GM19240 (cell line): ENCODE measurements around the gene TMTC3.

ENCODE experiments used
- DNase-seq: peaks from one replicate; pipeline ENCODE4 v3.0.0; 2011; ENCODE audit warnings: low spot score; ENCODE audit not compliant: insufficient read length

TMTC3 gene

DNA sequence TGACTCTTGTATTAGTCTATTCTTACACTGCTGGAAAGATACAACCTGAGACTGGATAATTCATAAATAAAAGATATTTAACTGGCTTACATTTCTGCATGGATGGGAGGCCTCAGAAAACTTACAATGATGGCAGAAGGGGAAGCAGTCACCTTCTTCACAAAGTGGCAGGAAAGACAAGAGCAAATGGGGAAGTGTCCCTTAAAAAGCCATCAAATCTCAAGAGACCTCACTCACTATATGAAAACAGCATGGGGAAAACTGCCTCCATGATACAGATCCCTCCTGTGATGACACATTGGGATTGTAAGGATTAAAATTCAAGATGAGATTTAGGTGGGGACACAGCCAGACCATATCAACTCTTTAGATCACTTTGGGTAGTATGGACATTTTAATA is 83.7 kb downstream of the TMTC3 start:
- DNase-seq = no peak

DNA sequence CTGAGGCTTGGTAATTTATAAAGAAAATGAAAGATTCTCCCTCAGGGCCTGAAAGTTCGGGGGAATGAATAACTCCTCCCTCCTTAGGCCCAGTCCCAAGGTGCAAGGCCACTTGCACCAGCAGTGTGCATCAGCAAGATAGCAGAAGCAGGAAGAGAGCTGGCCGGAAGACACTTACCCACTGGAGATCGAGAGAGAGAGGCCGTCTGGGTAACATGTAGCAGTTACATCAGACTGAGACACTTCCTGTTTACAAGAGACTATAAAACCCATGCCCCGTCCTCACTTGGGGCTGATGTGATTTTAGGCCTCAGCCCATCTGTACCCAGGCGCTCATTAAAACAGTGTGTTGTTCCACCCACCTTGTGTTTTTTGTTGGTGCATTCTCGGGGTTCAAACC is 85.2 kb downstream of the TMTC3 start:
- DNase-seq = no peak

DNA sequence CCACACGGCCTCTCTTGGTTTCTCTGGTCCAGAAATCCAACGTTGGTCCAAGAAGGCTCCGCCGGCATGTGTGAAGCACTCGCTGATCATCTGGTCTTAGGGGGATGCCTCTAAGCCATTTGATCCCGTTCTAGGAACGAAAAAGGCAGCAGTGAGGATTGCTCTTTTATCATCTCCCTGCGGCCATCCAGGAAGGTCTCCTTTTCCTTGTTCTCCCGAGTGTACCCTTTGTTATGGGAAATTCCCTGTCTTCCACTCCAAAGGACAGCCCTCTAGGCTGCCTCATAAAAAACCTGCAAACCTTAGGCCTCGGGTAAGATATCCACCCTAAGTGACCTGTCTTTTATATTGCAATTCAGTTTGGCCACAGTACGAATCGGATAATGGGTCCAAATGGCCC is 85.8 kb downstream of the TMTC3 start:
- DNase-seq = no peak

DNA sequence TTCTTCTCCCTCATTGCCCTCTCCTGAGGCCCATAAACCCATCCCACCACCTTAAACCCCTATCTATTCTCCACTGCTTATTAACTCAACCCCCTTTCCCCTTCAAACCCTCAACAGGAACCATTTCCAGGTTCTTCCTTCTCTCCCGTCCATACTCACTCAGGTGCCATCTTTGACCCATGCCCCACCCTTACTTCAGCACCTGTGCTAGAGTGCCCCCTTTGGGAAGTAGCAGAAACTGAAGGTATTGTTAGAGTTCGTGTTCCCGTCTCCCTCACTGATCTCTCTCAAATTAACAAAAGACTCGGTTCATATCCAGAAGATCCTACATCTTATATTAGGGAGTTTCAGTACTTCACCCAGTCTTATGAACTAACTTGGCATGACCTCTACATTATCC is 86.6 kb downstream of the TMTC3 start:
- no peak for DNase-seq

DNA sequence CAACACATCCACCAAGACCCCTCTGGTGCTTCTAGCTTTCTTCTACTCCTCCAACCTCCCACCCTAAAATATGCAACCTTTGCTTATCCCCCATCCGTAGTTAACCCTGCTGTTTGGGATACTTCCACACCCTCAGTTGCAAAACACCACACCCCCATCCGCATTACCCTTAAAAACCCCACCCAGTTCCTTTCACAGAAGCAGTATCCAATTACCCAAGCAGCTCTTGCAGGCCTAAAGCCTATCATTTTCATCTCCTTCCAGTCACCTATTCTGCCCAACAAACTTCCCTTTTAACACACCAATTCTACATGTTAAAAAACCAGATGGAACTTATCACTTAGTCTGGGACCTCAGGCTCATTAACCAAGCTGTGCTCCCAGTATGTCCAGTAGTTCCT is 88.2 kb downstream of the TMTC3 start:
- DNase-seq = no peak

DNA sequence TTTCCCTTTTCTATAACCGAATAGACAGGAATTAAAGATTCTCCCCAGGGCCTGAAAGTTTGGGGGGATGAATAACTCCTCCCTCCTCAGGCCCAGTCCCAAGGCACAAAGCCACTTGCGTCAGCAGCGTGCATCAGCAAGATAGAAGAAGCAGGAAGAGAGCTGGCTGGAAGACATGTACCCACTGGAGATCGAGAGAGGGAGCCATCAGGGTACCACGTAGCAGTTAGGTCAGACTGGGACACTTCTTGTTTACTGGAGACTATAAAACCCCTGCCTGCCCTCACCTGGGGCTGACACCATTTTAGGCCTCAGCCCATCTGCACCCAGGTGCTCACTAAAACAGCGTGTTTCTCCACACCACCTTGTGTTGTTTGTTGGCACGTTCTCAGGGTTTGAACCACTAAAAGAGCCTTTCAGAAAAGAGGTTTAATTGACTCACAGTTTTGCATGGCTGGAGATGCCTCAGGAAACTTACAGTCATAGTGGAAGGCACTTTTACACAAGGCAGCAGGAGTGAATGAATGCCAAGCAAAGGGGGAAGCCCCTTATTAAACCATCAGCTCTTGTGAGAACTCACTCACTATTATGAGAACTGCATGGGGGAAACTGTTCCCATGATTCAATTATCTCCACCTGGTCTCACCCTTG is 93.2 kb downstream of the TMTC3 start:
- DNase-seq = no peak

DNA sequence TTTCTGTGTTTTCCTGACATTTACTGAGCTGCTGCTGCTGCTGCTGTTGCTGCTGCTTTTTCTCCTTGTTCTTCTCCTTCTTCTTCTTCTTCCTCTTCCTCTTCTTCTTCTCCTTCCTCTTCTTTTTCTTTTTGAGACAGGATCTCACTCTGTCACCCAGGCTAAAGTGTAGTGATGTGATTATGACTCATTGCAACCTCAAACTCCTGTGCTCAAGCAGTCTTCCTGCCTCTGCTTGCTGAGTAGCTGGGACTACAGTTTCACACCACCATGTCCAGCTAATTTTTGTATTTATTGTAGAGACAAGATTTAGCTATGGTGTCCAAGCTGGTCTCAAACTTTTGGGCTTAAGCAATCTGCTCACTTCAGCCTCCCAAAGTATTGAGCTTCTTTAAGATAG is 95.8 kb downstream of the TMTC3 start:
- no peak for DNase-seq

DNA sequence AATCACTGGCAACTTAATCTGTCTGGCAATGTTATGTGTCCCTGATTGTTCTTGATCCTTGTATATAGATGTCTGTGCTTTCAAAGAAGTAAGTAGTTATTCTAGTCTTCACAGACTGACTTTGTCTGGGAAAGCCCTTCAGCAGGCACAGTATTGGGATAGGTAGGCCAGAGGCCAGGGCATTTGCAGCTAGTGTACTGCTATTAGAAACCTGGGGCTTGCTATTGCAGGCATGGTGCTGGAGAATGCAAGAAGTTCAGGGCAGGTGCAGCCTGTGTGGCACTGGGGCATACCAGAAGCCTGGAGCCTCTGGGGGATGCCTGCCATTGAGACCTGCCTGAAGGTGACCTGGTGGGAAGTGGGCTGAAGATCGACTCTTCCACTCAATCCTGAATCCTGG is 96.3 kb downstream of the TMTC3 start:
- DNase-seq = no peak

DNA sequence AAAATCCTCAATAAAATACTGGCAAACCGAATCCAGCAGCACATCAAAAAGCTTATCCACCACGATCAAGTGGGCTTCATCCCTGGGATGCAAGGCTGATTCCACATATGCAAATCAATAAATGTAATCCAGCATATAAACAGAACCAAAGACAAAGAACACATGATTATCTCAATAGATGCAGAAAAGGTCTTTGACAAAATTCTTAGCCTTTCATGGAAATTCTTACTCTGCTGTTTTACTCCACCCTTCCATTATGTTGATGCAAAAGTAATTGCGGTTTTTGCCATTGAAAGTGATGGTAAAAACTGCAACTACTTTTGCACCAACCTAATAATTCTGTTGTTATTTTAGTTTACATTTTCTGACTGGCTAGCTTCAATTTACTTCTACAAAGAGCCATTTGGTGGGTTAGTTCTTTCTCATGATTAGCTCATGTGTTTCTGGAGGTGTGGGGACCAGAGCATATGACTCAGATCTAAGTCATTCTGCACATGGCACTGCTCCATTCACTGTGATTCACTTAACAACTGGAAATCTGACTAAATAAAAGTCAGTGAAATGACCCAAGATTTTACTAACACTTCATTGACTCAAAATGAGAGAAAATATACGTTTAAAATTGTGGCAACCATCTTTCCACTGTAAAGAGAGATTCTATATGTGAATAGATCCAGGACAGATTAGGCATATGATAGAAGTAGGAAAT is 99.9 kb downstream of the TMTC3 start:
- no peak for DNase-seq

DNA sequence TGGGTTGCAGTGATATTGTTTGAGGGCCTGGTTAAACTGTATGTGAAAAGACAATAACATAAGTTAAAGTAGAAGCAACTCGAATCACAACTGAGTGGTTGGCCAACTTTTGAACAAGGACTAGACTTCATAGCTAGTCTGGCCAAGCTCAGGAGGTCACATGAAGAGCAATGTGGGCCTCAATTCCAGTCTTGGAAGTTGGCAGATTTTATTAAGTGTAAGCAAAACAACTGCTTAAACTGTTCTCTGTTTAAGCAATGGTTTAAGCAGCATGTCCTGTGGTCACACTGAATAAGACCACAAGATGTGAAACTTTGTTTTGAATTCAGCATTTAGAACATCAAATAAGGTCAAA is 100.4 kb downstream of the TMTC3 start:
- no peak for DNase-seq

DNA sequence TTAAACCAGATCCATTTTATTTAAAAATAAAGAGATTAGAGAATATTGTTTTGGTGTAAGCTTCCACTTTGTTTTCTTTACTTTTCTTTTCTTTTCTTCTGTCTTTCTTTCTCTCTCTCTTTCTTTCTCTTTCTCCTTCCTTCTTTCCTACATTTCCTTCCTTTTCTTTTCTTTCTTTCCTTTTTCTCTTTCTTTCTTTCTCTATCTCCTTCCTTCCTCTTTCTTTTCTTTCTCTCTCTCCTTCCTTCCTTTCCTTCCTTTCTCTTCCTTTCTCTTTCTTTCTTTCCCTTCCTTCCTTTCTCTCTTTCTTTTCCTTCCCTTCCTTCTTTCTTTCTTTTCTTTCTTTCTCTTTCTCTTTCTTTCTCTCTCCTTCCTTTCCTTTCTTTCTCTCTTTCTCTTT is 100.8 kb downstream of the TMTC3 start:
- no peak for DNase-seq

DNA sequence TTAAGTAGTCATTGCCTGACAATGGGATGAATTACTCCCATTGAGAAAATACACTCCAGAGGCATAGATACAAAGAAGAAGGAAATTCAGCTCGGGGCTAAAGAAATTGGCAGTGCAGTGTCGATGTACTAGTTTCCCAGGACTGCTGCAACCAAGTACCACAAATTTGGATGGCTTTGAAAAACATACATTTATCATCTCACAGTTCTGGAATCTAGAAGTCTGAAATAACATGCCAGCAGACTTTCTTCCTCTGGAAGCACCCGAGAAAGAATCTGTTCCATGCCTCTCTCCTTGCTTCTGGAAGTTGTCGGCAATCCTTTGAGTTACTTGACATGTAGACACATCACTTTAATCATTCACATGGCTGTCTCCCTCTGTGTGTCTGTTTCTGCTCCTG is 101.9 kb downstream of the TMTC3 start:
- DNase-seq = no peak

DNA sequence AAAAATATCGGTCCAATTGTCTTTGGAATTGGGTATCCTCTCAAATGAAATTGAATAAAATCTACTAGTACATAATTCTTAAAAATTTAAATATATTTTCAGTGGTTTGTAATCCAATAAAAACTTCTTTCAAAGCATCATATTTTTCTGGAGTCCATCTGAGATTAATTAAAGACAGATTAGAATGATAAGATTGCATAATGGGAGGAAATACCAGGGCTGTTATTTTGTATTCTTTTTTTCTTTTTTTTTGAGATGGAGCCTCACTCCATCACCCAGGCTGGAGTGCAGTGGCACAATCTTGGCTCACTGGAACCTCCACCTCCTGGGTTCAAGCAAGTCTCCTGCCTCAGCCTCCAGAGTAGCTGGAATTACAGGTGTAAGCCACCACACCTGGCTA is 103.8 kb downstream of the TMTC3 start:
- DNase-seq = no peak

DNA sequence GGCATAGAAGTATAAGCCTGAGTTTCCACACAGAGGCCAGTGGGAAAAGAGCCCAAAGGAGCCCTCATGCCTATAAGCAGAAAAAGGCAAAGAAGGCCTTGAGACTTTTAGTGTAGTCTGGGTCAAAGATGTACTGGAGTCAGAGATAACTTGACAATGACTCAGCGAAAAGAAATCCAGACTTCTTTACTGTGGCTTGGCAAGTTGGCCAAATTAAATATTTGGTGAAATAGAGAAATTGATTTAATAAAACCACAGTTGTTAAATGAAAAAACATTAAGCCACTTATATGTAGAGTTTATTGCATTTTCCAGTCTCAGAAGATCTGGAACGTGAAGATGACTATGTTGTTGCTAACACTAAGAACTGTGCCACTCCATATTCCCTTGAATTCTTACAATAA is 105.1 kb downstream of the TMTC3 start:
- no peak for DNase-seq

DNA sequence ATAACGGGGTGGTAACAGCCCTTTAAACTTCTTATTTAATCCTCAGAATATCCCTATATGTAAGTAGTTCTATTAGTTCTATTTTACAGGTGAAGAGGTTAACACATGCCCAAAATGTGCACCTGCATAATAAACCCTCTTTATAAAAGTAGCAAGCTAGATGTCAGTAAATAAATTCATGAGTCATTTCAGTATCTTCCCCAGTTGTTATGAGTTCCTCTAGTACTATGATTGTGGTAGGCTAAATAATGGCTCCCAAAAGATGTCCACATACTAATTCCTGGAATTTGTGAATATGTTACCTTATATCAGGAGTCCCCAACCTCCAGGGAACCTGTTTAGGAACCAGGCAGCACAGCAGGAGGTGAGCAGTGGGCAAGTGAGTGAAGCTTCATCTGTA is 106.5 kb downstream of the TMTC3 start:
- DNase-seq = no peak
